Hematopoietic multipotent progenitor cell treated with erythropoietin and hydrocortisone succinate and interleukin-3 and kit ligand, for 4 days (in vitro differentiated cells): ENCODE results near the gene RGMB.
"Not testable (repeated sequence)": the region's sequence is repeated elsewhere in the genome, so short reads cannot be mapped to it uniquely, and the experiment has no call there.

Source experiments
- DNase-seq: peaks from one replicate; pipeline ENCODE4 v3.0.0-alpha.2; 2015

Gene RGMB

GRCh38 chr5:98773464-98774191, at the start of gene RGMB:
Gene RGMB, plus strand, starts transcription at chr5:98773663. Its CDS starts 408 bp downstream, at chr5:98774071.
- DNase-seq: peak; percentile 82

GRCh38 chr5:98726258-98726657, 47.2 kb upstream of the RGMB start:
- no peak for DNase-seq

- no peak for DNase-seq
These were observed 45.8 kb upstream of the RGMB start for GRCh38 chr5:98727686-98728085.

GRCh38 chr5:98734646-98735045, 38.8 kb upstream of the RGMB start:
- DNase-seq: no peak

GRCh38 chr5:98735806-98736507, 37.5 kb upstream of the RGMB start:
- DNase-seq: no peak

- DNase-seq: no peak
These were observed 36.7 kb upstream of the RGMB start for GRCh38 chr5:98736753-98737152.

- DNase-seq: not testable (repeated sequence)
These were observed 36.0 kb upstream of the RGMB start for GRCh38 chr5:98737441-98737840.

- DNase-seq: not testable (repeated sequence)
These were observed 34.8 kb upstream of the RGMB start for GRCh38 chr5:98738481-98739149.

GRCh38 chr5:98741926-98742325, 31.5 kb upstream of the RGMB start:
- DNase-seq: no peak

- no peak for DNase-seq
These were observed 30.9 kb upstream of the RGMB start for GRCh38 chr5:98742396-98743073.

- not testable (repeated sequence) for DNase-seq
These were observed 25.2 kb upstream of the RGMB start for GRCh38 chr5:98748259-98748658.

- DNase-seq: no peak
These were observed 24.4 kb upstream of the RGMB start for GRCh38 chr5:98749046-98749445.

GRCh38 chr5:98750693-98751092, 22.8 kb upstream of the RGMB start:
- peak; percentile 30 for DNase-seq

GRCh38 chr5:98752331-98752730, 21.1 kb upstream of the RGMB start:
- not testable (repeated sequence) for DNase-seq

- DNase-seq: not testable (repeated sequence)
These were observed 20.7 kb upstream of the RGMB start for GRCh38 chr5:98752801-98753200.

- DNase-seq: no peak
These were observed 20.0 kb upstream of the RGMB start for GRCh38 chr5:98753507-98753906.

GRCh38 chr5:98755406-98755805, 18.1 kb upstream of the RGMB start:
- no peak for DNase-seq

GRCh38 chr5:98757978-98758377, 15.5 kb upstream of the RGMB start:
- no peak for DNase-seq

- no peak for DNase-seq
These were observed 10.3 kb upstream of the RGMB start for GRCh38 chr5:98763001-98763630.

GRCh38 chr5:98765815-98766214, 7.6 kb upstream of the RGMB start:
- no peak for DNase-seq

- no peak for DNase-seq
These were observed 5.9 kb upstream of the RGMB start for GRCh38 chr5:98767581-98767980.

GRCh38 chr5:98768160-98768959, 5.1 kb upstream of the RGMB start:
- peak; percentile 60 for DNase-seq
